Transverse colon (tissue), 4 donors: ENCODE data around the gene WSCD2. TPM values are rescaled to one million over a fixed set of nuclear protein-coding genes. Genes with fewer than 3 reads are reported as not detected.

ENCODE experiments used
- DNase-seq: peaks from one replicate; pipeline ENCODE4 v3.0.0-alpha.2; 2019
- H3K27ac ChIP-seq, 4 donors: fragments of 200-600 bp; sonication (generic); 2 replicates each; pipeline ENCODE4 v1.5.1; 2016 to 2018; ENCODE audit warnings: inconsistent platforms in 4 of 4
- H3K27me3 ChIP-seq: fragments of 200-600 bp; sonication (generic); 2 replicates; pipeline ENCODE4 v1.5.1; 2017; ENCODE audit warnings: inconsistent platforms
- H3K36me3 ChIP-seq, 4 donors: fragments of 200-600 bp; sonication (generic); 2 replicates each; pipeline ENCODE4 v1.5.1; 2017 to 2019; ENCODE audit warnings: inconsistent platforms in 4 of 4
- H3K4me1 ChIP-seq, 4 donors: fragments of 200-600 bp; sonication (generic); 2 replicates each; pipeline ENCODE4 v1.5.1; 2017 to 2020; ENCODE audit warnings: inconsistent platforms in 4 of 4
- H3K4me3 ChIP-seq, 4 donors: fragments of 200-600 bp; sonication (generic); 1 replicate in 1 of 4; 2 replicates in 3 of 4; pipeline versions ENCODE4 v1.5.1 to v1.6.1; 2017 to 2019; ENCODE audit warnings: inconsistent platforms in 4 of 4
- H3K9me3 ChIP-seq, 2 donors: fragments of 200-600 bp; sonication (generic); 2 replicates each; pipeline ENCODE4 v1.5.1; 2017 to 2019; ENCODE audit warnings: inconsistent platforms in 2 of 2
- CTCF ChIP-seq, 5 experiments: fragments of 200-600 bp in 3 of 5; fragments of 450-650 bp in 2 of 5; sonication (generic) in 3 of 5; IDR thresholded peaks; 1 replicate in 2 of 5; 2 replicates in 3 of 5; pipeline ENCODE4 v1.5.1; 2016 to 2017; ENCODE audit warnings: antibody characterized with exemption in 5 of 5, inconsistent platforms in 3 of 5, mild to moderate bottlenecking in 2 of 5, moderate library complexity in 1 of 5
- EP300 ChIP-seq: sonication (generic); formaldehyde crosslinking; IDR thresholded peaks from one replicate; pipeline ENCODE4 v1.6.1; 2017; ENCODE audit warnings: antibody characterized with exemption, low read depth
- POLR2A ChIP-seq: fragments of 450-650 bp; IDR thresholded peaks from one replicate; pipeline ENCODE4 v1.6.1; 2016; ENCODE audit warnings: antibody characterized with exemption, mild to moderate bottlenecking, moderate library complexity
- POLR2AphosphoS5 ChIP-seq, 3 donors: sonication (generic); formaldehyde crosslinking; IDR thresholded peaks; one replicate each; pipeline ENCODE4 v1.6.1; 2016; ENCODE audit warnings: antibody characterized with exemption in 3 of 3
- WGBS, 2 donors: methylation state at CpG; one replicate each; pipeline ENCODE4 v1.1.5; 2018; ENCODE audit warnings: low coverage in 1 of 2; 5-methylcytosine and 5-hydroxymethylcytosine counted together
- in situ Hi-C, 4 donors: fragments of 200-750 bp; cut with MboI; loops; one replicate each; pipeline versions ENCODE4 v1.15.0 to v1.15.1; 2017; ENCODE audit warnings: low sequenced_read_pairs in 3 of 4, low pct_ligation_motif_present in 1 of 4, low pct_unique_long_range_greater_than_20kb in 1 of 4
- intact Hi-C: fragments of 100-400 bp; cut with DNase I; formaldehyde crosslinking; loops from one replicate; pipeline ENCODE4 v1.15.1; 2023; ENCODE audit warnings: low total_unique reads
- total RNA-seq, 4 donors: library from RNA; depleted of rRNA; stranded (reverse); fragments of >200 nt; gene quantifications; one replicate each; pipeline ENCODE4 v1.1.0, GENCODE V29; 2016

Gene WSCD2
- total RNA-seq, 4 donors from 2014 or later, result 0.16 to 46.6 (median 1.1) TPM; not detected in 1

- in situ Hi-C loops, result no loop called here
- no peak overlapping the region for H3K4me3 ChIP-seq
- no peaks in the 10 kb centered on the region for H3K4me1 ChIP-seq
- no peak overlapping the region for H3K27ac ChIP-seq
- no peaks in the 10 kb centered on the region for H3K9me3 ChIP-seq
- H3K27me3 ChIP-seq, result no peaks in the 10 kb centered on the region
- DNase-seq, result no peak
- intact Hi-C loops, result no loop called here
- H3K36me3 ChIP-seq, result no peaks in the 10 kb centered on the region
- WGBS, 2 donors, result 63 to 68% methylated on average over 1 of the region's 2 CpGs
- no peak for TF ChIP-seq EP300
- no peak for TF ChIP-seq POLR2A
Observed at GRCh38 chr12:108270035-108270848, 141.2 kb downstream of the WSCD2 start.

- in situ Hi-C loops, result no loop called here
Observed at GRCh38 chr12:108270849-108271143, 141.7 kb downstream of the WSCD2 start.

GRCh38 chr12:108271951-108272872 is 143.1 kb downstream of the WSCD2 start:
- Histone ChIP-seq H3K9me3 (no peaks in the 10 kb centered on the region), H3K27ac (no peak overlapping the region), H3K4me1 (no peaks in the 10 kb centered on the region), H3K4me3 (no peak overlapping the region), H3K36me3 (no peaks in the 10 kb centered on the region), H3K27me3 (no peaks in the 10 kb centered on the region)
- TF ChIP-seq EP300 (no peak), POLR2A (no peak), POLR2AphosphoS5 (IDR thresholded peaks at IDR 0.05) (no peak), CTCF (IDR thresholded peaks at IDR 0.05) (no peak)
- intact Hi-C loops (no loop called here), in situ Hi-C loops (no loop called here)
- whole genome bisulfite sequencing, 2 donors, result 40 to 51% methylated on average over 3 to 6 of the region's 6 CpGs
- DNase-seq, result no peak

More at GRCh38 chr12:108270849-108271143, 141.7 kb downstream of the WSCD2 start:
- H3K27me3 ChIP-seq, result no peaks in the 10 kb centered on the region
- no peaks in the 10 kb centered on the region for H3K4me1 ChIP-seq
- TF ChIP-seq EP300, result no peak
- no peak for TF ChIP-seq CTCF (IDR thresholded peaks at IDR 0.05)
- TF ChIP-seq POLR2AphosphoS5 (IDR thresholded peaks at IDR 0.05), result no peak
- TF ChIP-seq POLR2A, result no peak
- WGBS, 2 donors, result 54 to 65% methylated on average over 2 of the region's 2 CpGs
- no peaks in the 10 kb centered on the region for H3K9me3 ChIP-seq
- H3K4me3 ChIP-seq, result no peak overlapping the region
- no peak overlapping the region for H3K27ac ChIP-seq
- intact Hi-C loops, result no loop called here
- H3K36me3 ChIP-seq, result no peaks in the 10 kb centered on the region
- DNase-seq, result no peak

GRCh38 chr12:108273217-108273616 is 144.1 kb downstream of the WSCD2 start:
- Histone ChIP-seq H3K36me3 (no peaks in the 10 kb centered on the region), H3K9me3 (no peaks in the 10 kb centered on the region), H3K4me3 (no peak overlapping the region), H3K4me1 (no peaks in the 10 kb centered on the region), H3K27me3 (no peaks in the 10 kb centered on the region), H3K27ac (no peak overlapping the region)
- in situ Hi-C loops (no loop called here), intact Hi-C loops (no loop called here)
- 53% methylated on average over 2 of the region's 2 CpGs; no CpG with 5 or more reads in 1 of the 2 donors for WGBS, 2 donors
- no peak for DNase-seq
- TF ChIP-seq CTCF (IDR thresholded peaks at IDR 0.05) (no peak), EP300 (no peak), POLR2A (no peak), POLR2AphosphoS5 (IDR thresholded peaks at IDR 0.05) (no peak)
